WTC11 (cell line): Measurements from ENCODE around the gene TMA7B. TPM values are rescaled to one million over a fixed set of nuclear protein-coding genes. Genes with fewer than 3 reads are reported as not detected.

Source experiments
- ATAC-seq: fragments of 200-7000 bp; cut with Tn5 transposase; 2 replicates; pipeline ENCODE4 v1.10.0; 2021; ENCODE audit warnings: mild to moderate bottlenecking, moderate library complexity
- CTCF ChIA-PET: fragments of 300-600 bp; sonication (Branson Sonifier 250); formaldehyde crosslinking; loops from one replicate; lab custom pipeline; 2021; ENCODE audit warnings: antibody characterized with exemption; lab: Charles Lee
- POLR2A ChIA-PET: fragments of 350-600 bp; sonication (Branson Sonifier 250); formaldehyde crosslinking; loops from one replicate; lab custom pipeline; 2021; ENCODE audit warnings: antibody characterized with exemption; lab: Charles Lee
- DNase-seq: peaks from one replicate; pipeline ENCODE4 v3.0.0; 2021; ENCODE audit warnings: low spot score
- H3K27ac Mint-ChIP-seq: 2 replicates; pipeline ENCODE4 v1.8.0; 2021; ENCODE audit warnings: mixed read lengths
- H3K27me3 Mint-ChIP-seq: 2 replicates; pipeline ENCODE4 v1.8.0; 2021; ENCODE audit warnings: low read depth, mild to moderate bottlenecking, moderate library complexity, mixed read lengths
- H3K36me3 Mint-ChIP-seq: 2 replicates; pipeline ENCODE4 v1.8.0; 2021; ENCODE audit warnings: mixed read lengths
- H3K4me1 Mint-ChIP-seq: 2 replicates; pipeline ENCODE4 v1.8.0; 2022; ENCODE audit warnings: mixed read lengths
- H3K4me3 Mint-ChIP-seq: 2 replicates; pipeline ENCODE4 v1.8.0; 2021; ENCODE audit warnings: mild to moderate bottlenecking, moderate library complexity, mixed read lengths
- H3K9me3 Mint-ChIP-seq: 2 replicates; pipeline ENCODE4 v1.8.0; 2021; ENCODE audit warnings: mixed read lengths
- IRF2 ChIP-seq: sonication (generic); formaldehyde crosslinking; IDR thresholded peaks from 2 replicates; pipeline ENCODE4 v1.8.0; 2022; ENCODE audit warnings: low read depth, missing genetic modification reagents, borderline replicate concordance
- NFE2L1 ChIP-seq: sonication (generic); formaldehyde crosslinking; IDR thresholded peaks from 2 replicates; pipeline ENCODE4 v1.8.1; 2023; ENCODE audit warnings: missing genetic modification reagents
- RELA ChIP-seq: sonication (generic); formaldehyde crosslinking; IDR thresholded peaks from 2 replicates; pipeline ENCODE4 v1.8.1; 2022; ENCODE audit warnings: missing genetic modification reagents, mild to moderate bottlenecking, borderline replicate concordance
- ZNF317 ChIP-seq: sonication (generic); formaldehyde crosslinking; IDR thresholded peaks from 2 replicates; pipeline ENCODE4 v1.8.1; 2023; ENCODE audit warnings: low read depth, mild to moderate bottlenecking, moderate library complexity, missing genetic modification reagents, borderline replicate concordance
- ZNF396 ChIP-seq: fragments of 250-450 bp; sonication (Bioruptor Pico); IDR thresholded peaks from 2 replicates; pipeline ENCODE4 v1.8.0; 2021; ENCODE audit warnings: mild to moderate bottlenecking, moderate library complexity, borderline replicate concordance
- ZNF671 ChIP-seq: fragments of 250-450 bp; sonication (Bioruptor Pico); IDR thresholded peaks from 2 replicates; pipeline ENCODE4 v1.8.0; 2021; ENCODE audit warnings: mild to moderate bottlenecking
- total RNA-seq: library from RNA; stranded (reverse); gene quantifications from 3 replicates; pipeline ENCODE4 v1.2.3, GENCODE V29; 2021
- TF ChIP-seq, protein P1 (sequence below): fragments of 250-450 bp; sonication (Bioruptor Pico); IDR thresholded peaks from 2 replicates; pipeline ENCODE4 v2.1.2; 2022; ENCODE audit warnings: mild to moderate bottlenecking, moderate library complexity
- TF ChIP-seq, protein P2 (sequence below): sonication (generic); formaldehyde crosslinking; IDR thresholded peaks from 2 replicates; pipeline ENCODE4 v1.8.0; 2023; ENCODE audit warnings: missing genetic modification reagents, mild to moderate bottlenecking, borderline replicate concordance
- TF ChIP-seq, protein P3 (sequence below): sonication (generic); formaldehyde crosslinking; IDR thresholded peaks from 2 replicates; pipeline ENCODE4 v1.8.1; 2023; ENCODE audit warnings: mild to moderate bottlenecking, missing genetic modification reagents, moderate library complexity
- TF ChIP-seq, protein P4 (sequence below): fragments of 250-450 bp; sonication (Bioruptor Pico); IDR thresholded peaks from 2 replicates; pipeline ENCODE4 v1.9.0; 2021; ENCODE audit warnings: mild to moderate bottlenecking
- TF ChIP-seq, protein P5 (sequence below): fragments of 250-450 bp; sonication (Bioruptor Pico); IDR thresholded peaks from 2 replicates; pipeline ENCODE4 v1.9.0; 2021; ENCODE audit warnings: mild to moderate bottlenecking, borderline replicate concordance
- TF ChIP-seq, protein P6 (sequence below): sonication (generic); formaldehyde crosslinking; IDR thresholded peaks from 2 replicates; pipeline ENCODE4 v1.8.0; 2022; ENCODE audit warnings: mild to moderate bottlenecking, missing genetic modification reagents
- TF ChIP-seq, protein P7 (sequence below): sonication (generic); formaldehyde crosslinking; IDR thresholded peaks from 2 replicates; pipeline ENCODE4 v1.8.1; 2022; ENCODE audit warnings: missing genetic modification reagents, borderline replicate concordance
- TF ChIP-seq, protein P8 (sequence below): fragments of 250-450 bp; sonication (Bioruptor Pico); IDR thresholded peaks from 2 replicates; pipeline ENCODE4 v1.9.0; 2021; ENCODE audit warnings: moderate library complexity, mild to moderate bottlenecking, inconsistent platforms, borderline replicate concordance
- TF ChIP-seq, protein P9 (sequence below): sonication (generic); formaldehyde crosslinking; IDR thresholded peaks from 2 replicates; pipeline ENCODE4 v1.8.1; 2023; ENCODE audit warnings: mild to moderate bottlenecking, missing genetic modification reagents
- TF ChIP-seq, protein P10 (sequence below): sonication (generic); formaldehyde crosslinking; IDR thresholded peaks from 2 replicates; pipeline ENCODE4 v1.8.1; 2023; ENCODE audit warnings: mild to moderate bottlenecking, moderate library complexity, missing genetic modification reagents

Gene TMA7B
- total RNA-seq, 1 experiment from 2014 or later = not detected

DNA sequence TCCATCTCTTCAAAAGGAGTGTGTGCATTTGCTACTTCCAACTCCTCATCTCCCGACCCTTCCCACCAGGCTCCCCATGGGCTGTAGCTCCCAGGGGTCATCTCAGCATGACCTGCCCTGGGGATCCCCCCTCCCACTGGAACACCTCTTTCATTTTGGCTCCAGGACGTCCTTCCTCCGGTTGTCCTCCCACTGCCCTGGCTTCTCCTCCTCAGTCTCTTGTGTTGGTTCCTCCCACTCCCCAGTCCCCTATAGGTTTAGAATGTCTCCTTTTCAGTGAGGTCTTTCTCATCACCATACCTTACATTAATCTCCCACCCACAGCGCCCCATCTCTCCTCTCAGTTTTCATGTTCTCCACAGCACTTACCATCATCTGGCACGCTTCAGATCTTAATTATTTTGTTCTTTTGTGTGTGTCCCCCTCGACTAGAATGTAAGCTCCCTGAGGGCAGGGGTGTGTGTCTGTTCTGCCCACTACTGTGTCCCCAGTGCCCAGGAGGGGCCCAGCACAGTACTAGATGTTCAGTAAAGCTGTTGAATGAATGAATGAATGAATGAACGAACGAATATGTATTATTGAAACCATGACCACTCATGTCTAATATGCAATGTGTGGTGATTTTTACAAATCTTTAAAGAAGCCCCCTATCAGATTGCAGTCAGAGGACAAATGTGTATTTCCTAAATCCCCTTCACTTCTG is 2.0 kb upstream of the TMA7B start:
- DNase-seq (no peak), ATAC-seq (no peak)
- peaks cover 11% of the 10 kb centered on the region for H3K27me3 Mint-ChIP-seq
- ChIA-PET CTCF (interaction anchor here (2.9 kb wide), 1 partner anchor 66 kb away, joined by 12 read pairs; no protein-coding TSS in a partner anchor), POLR2A (no interaction called here)
- H3K4me1 Mint-ChIP-seq = peaks cover 47% of the 10 kb centered on the region
- H3K36me3 Mint-ChIP-seq = no peaks in the 10 kb centered on the region
- H3K9me3 Mint-ChIP-seq = peaks cover 5% of the 10 kb centered on the region; the same call in 1 of the 2 replicates
- no peak overlapping the region; the same call in 1 of the 2 replicates for H3K27ac Mint-ChIP-seq
- H3K4me3 Mint-ChIP-seq = no peak overlapping the region
- TF ChIP-seq, protein P1, sequence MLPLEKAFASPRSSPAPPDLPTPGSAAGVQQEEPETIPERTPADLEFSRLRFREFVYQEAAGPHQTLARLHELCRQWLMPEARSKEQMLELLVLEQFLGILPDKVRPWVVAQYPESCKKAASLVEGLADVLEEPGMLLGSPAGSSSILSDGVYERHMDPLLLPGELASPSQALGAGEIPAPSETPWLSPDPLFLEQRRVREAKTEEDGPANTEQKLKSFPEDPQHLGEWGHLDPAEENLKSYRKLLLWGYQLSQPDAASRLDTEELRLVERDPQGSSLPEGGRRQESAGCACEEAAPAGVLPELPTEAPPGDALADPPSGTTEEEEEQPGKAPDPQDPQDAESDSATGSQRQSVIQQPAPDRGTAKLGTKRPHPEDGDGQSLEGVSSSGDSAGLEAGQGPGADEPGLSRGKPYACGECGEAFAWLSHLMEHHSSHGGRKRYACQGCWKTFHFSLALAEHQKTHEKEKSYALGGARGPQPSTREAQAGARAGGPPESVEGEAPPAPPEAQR (CRISPR knock-in tag) = no peak
- no peak for TF ChIP-seq RELA
- TF ChIP-seq, protein P2, sequence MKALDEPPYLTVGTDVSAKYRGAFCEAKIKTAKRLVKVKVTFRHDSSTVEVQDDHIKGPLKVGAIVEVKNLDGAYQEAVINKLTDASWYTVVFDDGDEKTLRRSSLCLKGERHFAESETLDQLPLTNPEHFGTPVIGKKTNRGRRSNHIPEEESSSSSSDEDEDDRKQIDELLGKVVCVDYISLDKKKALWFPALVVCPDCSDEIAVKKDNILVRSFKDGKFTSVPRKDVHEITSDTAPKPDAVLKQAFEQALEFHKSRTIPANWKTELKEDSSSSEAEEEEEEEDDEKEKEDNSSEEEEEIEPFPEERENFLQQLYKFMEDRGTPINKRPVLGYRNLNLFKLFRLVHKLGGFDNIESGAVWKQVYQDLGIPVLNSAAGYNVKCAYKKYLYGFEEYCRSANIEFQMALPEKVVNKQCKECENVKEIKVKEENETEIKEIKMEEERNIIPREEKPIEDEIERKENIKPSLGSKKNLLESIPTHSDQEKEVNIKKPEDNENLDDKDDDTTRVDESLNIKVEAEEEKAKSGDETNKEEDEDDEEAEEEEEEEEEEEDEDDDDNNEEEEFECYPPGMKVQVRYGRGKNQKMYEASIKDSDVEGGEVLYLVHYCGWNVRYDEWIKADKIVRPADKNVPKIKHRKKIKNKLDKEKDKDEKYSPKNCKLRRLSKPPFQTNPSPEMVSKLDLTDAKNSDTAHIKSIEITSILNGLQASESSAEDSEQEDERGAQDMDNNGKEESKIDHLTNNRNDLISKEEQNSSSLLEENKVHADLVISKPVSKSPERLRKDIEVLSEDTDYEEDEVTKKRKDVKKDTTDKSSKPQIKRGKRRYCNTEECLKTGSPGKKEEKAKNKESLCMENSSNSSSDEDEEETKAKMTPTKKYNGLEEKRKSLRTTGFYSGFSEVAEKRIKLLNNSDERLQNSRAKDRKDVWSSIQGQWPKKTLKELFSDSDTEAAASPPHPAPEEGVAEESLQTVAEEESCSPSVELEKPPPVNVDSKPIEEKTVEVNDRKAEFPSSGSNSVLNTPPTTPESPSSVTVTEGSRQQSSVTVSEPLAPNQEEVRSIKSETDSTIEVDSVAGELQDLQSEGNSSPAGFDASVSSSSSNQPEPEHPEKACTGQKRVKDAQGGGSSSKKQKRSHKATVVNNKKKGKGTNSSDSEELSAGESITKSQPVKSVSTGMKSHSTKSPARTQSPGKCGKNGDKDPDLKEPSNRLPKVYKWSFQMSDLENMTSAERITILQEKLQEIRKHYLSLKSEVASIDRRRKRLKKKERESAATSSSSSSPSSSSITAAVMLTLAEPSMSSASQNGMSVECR (CRISPR knock-in tag) = no peak
- TF ChIP-seq, protein P3, sequence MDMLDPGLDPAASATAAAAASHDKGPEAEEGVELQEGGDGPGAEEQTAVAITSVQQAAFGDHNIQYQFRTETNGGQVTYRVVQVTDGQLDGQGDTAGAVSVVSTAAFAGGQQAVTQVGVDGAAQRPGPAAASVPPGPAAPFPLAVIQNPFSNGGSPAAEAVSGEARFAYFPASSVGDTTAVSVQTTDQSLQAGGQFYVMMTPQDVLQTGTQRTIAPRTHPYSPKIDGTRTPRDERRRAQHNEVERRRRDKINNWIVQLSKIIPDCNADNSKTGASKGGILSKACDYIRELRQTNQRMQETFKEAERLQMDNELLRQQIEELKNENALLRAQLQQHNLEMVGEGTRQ (CRISPR knock-in tag) = no peak
- TF ChIP-seq NFE2L1 = no peak
- TF ChIP-seq, protein P4, sequence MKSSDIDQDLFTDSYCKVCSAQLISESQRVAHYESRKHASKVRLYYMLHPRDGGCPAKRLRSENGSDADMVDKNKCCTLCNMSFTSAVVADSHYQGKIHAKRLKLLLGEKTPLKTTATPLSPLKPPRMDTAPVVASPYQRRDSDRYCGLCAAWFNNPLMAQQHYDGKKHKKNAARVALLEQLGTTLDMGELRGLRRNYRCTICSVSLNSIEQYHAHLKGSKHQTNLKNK (CRISPR knock-in tag) = no peak
- TF ChIP-seq, protein P5, sequence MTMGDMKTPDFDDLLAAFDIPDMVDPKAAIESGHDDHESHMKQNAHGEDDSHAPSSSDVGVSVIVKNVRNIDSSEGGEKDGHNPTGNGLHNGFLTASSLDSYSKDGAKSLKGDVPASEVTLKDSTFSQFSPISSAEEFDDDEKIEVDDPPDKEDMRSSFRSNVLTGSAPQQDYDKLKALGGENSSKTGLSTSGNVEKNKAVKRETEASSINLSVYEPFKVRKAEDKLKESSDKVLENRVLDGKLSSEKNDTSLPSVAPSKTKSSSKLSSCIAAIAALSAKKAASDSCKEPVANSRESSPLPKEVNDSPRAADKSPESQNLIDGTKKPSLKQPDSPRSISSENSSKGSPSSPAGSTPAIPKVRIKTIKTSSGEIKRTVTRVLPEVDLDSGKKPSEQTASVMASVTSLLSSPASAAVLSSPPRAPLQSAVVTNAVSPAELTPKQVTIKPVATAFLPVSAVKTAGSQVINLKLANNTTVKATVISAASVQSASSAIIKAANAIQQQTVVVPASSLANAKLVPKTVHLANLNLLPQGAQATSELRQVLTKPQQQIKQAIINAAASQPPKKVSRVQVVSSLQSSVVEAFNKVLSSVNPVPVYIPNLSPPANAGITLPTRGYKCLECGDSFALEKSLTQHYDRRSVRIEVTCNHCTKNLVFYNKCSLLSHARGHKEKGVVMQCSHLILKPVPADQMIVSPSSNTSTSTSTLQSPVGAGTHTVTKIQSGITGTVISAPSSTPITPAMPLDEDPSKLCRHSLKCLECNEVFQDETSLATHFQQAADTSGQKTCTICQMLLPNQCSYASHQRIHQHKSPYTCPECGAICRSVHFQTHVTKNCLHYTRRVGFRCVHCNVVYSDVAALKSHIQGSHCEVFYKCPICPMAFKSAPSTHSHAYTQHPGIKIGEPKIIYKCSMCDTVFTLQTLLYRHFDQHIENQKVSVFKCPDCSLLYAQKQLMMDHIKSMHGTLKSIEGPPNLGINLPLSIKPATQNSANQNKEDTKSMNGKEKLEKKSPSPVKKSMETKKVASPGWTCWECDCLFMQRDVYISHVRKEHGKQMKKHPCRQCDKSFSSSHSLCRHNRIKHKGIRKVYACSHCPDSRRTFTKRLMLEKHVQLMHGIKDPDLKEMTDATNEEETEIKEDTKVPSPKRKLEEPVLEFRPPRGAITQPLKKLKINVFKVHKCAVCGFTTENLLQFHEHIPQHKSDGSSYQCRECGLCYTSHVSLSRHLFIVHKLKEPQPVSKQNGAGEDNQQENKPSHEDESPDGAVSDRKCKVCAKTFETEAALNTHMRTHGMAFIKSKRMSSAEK = no peak
- no peak for TF ChIP-seq ZNF396 (CRISPR knock-in tag)
- TF ChIP-seq, protein P6, sequence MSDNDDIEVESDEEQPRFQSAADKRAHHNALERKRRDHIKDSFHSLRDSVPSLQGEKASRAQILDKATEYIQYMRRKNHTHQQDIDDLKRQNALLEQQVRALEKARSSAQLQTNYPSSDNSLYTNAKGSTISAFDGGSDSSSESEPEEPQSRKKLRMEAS (CRISPR knock-in tag) = no peak
- no peak for TF ChIP-seq ZNF317 (CRISPR knock-in tag)
- no peak for TF ChIP-seq IRF2 (CRISPR knock-in tag)
- TF ChIP-seq, protein P7, sequence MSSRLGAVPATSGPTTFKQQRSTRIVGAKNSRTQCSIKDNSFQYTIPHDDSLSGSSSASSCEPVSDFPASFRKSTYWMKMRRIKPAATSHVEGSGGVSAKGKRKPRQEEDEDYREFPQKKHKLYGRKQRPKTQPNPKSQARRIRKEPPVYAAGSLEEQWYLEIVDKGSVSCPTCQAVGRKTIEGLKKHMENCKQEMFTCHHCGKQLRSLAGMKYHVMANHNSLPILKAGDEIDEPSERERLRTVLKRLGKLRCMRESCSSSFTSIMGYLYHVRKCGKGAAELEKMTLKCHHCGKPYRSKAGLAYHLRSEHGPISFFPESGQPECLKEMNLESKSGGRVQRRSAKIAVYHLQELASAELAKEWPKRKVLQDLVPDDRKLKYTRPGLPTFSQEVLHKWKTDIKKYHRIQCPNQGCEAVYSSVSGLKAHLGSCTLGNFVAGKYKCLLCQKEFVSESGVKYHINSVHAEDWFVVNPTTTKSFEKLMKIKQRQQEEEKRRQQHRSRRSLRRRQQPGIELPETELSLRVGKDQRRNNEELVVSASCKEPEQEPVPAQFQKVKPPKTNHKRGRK (CRISPR knock-in tag) = no peak
- TF ChIP-seq, protein P8, sequence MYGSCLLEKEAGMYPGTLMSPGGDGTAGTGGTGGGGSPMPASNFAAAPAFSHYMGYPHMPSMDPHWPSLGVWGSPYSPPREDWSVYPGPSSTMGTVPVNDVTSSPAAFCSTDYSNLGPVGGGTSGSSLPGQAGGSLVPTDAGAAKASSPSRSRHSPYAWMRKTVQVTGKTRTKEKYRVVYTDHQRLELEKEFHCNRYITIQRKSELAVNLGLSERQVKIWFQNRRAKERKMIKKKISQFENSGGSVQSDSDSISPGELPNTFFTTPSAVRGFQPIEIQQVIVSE (CRISPR knock-in tag) = no peak
- TF ChIP-seq, protein P9, sequence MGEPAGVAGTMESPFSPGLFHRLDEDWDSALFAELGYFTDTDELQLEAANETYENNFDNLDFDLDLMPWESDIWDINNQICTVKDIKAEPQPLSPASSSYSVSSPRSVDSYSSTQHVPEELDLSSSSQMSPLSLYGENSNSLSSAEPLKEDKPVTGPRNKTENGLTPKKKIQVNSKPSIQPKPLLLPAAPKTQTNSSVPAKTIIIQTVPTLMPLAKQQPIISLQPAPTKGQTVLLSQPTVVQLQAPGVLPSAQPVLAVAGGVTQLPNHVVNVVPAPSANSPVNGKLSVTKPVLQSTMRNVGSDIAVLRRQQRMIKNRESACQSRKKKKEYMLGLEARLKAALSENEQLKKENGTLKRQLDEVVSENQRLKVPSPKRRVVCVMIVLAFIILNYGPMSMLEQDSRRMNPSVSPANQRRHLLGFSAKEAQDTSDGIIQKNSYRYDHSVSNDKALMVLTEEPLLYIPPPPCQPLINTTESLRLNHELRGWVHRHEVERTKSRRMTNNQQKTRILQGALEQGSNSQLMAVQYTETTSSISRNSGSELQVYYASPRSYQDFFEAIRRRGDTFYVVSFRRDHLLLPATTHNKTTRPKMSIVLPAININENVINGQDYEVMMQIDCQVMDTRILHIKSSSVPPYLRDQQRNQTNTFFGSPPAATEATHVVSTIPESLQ (CRISPR knock-in tag) = no peak
- no peak for TF ChIP-seq ZNF671 (CRISPR knock-in tag)
- TF ChIP-seq, protein P10, sequence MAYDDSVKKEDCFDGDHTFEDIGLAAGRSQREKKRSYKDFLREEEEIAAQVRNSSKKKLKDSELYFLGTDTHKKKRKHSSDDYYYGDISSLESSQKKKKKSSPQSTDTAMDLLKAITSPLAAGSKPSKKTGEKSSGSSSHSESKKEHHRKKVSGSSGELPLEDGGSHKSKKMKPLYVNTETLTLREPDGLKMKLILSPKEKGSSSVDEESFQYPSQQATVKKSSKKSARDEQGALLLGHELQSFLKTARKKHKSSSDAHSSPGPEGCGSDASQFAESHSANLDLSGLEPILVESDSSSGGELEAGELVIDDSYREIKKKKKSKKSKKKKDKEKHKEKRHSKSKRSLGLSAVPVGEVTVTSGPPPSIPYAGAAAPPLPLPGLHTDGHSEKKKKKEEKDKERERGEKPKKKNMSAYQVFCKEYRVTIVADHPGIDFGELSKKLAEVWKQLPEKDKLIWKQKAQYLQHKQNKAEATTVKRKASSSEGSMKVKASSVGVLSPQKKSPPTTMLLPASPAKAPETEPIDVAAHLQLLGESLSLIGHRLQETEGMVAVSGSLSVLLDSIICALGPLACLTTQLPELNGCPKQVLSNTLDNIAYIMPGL (CRISPR knock-in tag) = no peak
